ENCODE results near the gene FBXL13. TPM values are rescaled to one million over a fixed set of nuclear protein-coding genes. Genes with fewer than 3 reads are reported as not detected.

Gene FBXL13
- total RNA-seq, 1 donor from 2014 or later = 4.7 TPM

DNA sequence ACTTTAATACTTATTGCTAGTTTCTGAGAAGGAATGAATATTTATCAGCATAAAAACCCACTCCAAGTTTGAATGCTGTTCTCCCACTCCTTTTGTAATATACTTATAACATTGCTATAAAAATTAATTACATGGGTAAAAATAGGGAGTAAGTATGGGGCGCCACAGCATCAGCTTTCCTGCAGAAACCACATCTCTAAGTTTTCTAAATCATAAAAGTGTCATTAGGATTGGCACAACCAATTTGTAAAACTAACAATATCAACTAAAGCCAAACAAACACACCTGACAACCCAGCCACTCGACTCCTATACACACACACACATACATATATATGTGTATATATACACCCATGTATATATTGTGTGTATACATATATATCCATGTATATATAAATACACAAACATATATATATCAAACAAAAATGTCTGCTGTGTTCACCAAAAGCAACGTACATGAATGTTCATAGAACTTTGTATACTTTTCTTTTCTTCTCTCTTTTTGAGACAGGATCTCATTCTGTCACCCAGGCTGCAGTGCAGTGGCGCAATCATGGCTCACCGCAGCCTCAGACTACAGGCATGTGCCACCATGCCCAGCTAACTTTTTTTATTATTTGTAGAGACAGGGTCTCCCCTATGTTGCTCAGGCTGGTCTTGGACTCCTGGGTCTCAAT is 176.6 kb downstream of the FBXL13 start:
- TF ChIP-seq, protein P1, sequence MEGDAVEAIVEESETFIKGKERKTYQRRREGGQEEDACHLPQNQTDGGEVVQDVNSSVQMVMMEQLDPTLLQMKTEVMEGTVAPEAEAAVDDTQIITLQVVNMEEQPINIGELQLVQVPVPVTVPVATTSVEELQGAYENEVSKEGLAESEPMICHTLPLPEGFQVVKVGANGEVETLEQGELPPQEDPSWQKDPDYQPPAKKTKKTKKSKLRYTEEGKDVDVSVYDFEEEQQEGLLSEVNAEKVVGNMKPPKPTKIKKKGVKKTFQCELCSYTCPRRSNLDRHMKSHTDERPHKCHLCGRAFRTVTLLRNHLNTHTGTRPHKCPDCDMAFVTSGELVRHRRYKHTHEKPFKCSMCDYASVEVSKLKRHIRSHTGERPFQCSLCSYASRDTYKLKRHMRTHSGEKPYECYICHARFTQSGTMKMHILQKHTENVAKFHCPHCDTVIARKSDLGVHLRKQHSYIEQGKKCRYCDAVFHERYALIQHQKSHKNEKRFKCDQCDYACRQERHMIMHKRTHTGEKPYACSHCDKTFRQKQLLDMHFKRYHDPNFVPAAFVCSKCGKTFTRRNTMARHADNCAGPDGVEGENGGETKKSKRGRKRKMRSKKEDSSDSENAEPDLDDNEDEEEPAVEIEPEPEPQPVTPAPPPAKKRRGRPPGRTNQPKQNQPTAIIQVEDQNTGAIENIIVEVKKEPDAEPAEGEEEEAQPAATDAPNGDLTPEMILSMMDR (IDR thresholded peaks at IDR 0.05; ENCODE audit: unreplicated experiment) = no peak
- H3K36me3 Mint-ChIP-seq = no peaks in the 10 kb centered on the region
- H3K27ac Mint-ChIP-seq = peak overlapping the region; percentile 82
- H3K27me3 Mint-ChIP-seq (ENCODE audit: low read depth) = no peaks in the 10 kb centered on the region
- H3K4me1 Mint-ChIP-seq = peaks cover 38% of the 10 kb centered on the region
- DNase-seq (ENCODE audit: low spot score in 2 of 2, unreplicated experiment in 2 of 2) = no peak
- H3K4me3 Mint-ChIP-seq = no peak overlapping the region
- H3K9me3 Mint-ChIP-seq = peaks cover 9% of the 10 kb centered on the region

DNA sequence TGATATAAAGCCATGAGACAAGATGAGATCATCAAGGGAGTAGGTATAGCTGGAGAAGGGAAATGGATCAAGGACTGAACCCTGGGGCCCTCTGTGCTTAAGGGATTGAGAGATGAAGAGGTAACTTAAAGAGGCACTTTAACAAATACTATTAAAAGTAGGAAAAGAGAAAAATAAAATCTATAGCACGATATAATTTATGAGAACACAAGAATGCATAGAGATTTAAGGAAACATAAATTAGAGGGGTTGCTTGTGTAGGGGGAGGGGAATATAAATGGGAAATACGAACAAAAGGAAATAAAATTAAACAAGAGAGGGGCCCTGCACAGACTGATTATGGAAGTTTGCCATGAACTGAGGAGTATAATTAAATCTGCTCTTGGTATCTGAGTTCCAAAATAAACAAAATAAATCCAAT is 177.4 kb downstream of the FBXL13 start:
- H3K27me3 Mint-ChIP-seq (ENCODE audit: low read depth) = no peaks in the 10 kb centered on the region
- TF ChIP-seq, protein P1 (IDR thresholded peaks at IDR 0.05; ENCODE audit: unreplicated experiment) = no peak
- peak overlapping the region; percentile 82 for H3K27ac Mint-ChIP-seq
- DNase-seq (ENCODE audit: low spot score in 2 of 2, unreplicated experiment in 2 of 2) = no peak
- H3K36me3 Mint-ChIP-seq = no peaks in the 10 kb centered on the region
- peaks cover 40% of the 10 kb centered on the region for H3K4me1 Mint-ChIP-seq
- peaks cover 2% of the 10 kb centered on the region for H3K9me3 Mint-ChIP-seq
- H3K4me3 Mint-ChIP-seq = peak overlapping the region; percentile 27

DNA sequence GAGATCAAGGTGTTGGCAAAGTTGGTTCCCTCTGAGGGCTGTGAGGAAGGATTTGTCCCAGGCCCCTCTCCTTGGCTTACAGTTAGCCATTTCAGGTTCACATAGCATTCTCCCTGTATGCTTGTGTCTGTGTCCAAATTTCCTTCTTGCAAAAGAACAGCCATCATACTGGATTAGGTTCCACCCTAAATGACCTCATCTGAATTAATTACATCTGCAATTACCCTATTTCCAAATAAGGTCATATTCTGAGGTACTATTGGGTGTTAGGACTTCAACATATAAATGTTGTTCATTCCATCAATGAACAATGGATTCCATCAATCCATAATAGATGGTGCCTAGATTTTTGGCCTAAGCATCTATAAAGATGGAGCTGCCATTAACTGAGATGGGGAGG is 178.0 kb downstream of the FBXL13 start:
- H3K9me3 Mint-ChIP-seq = no peaks in the 10 kb centered on the region
- H3K36me3 Mint-ChIP-seq = no peaks in the 10 kb centered on the region
- TF ChIP-seq, protein P1 (IDR thresholded peaks at IDR 0.05; ENCODE audit: unreplicated experiment) = no peak
- H3K27me3 Mint-ChIP-seq (ENCODE audit: low read depth) = no peaks in the 10 kb centered on the region
- DNase-seq (ENCODE audit: low spot score in 2 of 2, unreplicated experiment in 2 of 2) = no peak
- H3K27ac Mint-ChIP-seq = peak overlapping the region; percentile 59
- peaks cover 43% of the 10 kb centered on the region for H3K4me1 Mint-ChIP-seq
- no peak overlapping the region for H3K4me3 Mint-ChIP-seq

DNA sequence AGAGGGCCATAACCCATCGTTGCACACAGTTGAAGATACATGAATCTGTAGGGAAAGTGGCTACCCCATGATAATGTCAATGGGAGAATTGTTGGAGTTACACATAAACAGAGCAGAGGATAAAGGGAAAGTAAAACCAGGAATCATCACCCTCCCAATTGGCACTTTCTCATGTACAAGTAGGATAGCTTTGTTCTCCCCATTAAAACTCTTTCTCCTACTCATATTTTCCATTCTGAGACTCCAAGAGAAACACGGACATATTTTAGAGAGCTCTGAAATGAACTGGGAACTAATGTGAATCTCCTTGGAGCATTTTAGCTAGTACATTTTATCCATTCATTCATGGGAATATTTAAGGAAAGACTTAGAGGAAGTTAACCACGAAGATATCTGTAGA is 179.0 kb downstream of the FBXL13 start:
- TF ChIP-seq, protein P1 (IDR thresholded peaks at IDR 0.05; ENCODE audit: unreplicated experiment) = no peak
- Mint-ChIP-seq H3K27ac (peak overlapping the region; percentile 8), H3K4me1 (peaks cover 49% of the 10 kb centered on the region), H3K9me3 (no peaks in the 10 kb centered on the region), H3K36me3 (no peaks in the 10 kb centered on the region), H3K4me3 (no peak overlapping the region), H3K27me3 (ENCODE audit: low read depth) (no peaks in the 10 kb centered on the region)
- DNase-seq (ENCODE audit: low spot score in 2 of 2, unreplicated experiment in 2 of 2) = no peak

DNA sequence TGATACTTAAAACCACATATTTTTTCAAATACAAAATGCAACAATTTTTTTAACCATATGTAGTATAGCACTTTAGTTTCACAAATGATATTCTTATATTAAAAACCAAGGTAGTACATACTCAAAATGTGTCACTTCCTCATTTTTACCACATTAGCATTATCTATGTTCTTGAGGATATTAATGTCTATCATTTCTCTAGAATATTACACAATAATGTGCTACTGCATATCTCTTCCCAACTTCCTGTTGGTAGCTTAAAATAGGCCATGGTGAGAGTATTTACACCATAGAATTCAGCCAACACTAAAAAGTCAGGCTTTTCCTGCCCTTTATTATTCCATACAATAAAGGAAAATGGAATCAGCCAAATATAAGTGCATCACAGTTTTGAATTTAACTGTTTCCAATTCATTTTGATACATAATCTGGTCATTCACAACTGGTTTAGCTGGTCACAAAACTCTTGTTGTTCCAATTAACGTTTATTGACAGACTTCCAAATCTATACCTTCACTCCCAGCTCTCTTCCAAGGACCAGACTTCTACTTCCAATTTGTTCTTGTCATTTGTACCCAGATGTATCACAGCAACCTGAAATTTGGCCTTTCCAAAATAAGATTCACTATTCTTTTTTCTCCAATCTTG is 181.8 kb downstream of the FBXL13 start:
- no peak for DNase-seq (ENCODE audit: low spot score in 2 of 2, unreplicated experiment in 2 of 2)
- TF ChIP-seq, protein P1 (IDR thresholded peaks at IDR 0.05; ENCODE audit: unreplicated experiment) = no peak
- Mint-ChIP-seq H3K36me3 (no peaks in the 10 kb centered on the region), H3K27ac (no peak overlapping the region), H3K9me3 (no peaks in the 10 kb centered on the region), H3K27me3 (ENCODE audit: low read depth) (no peaks in the 10 kb centered on the region), H3K4me3 (no peak overlapping the region), H3K4me1 (peaks cover 56% of the 10 kb centered on the region)
